Fibroblast of skin of back (primary cell): ENCODE results near the gene MYO5A.
"Not testable (repeated sequence)": the region's sequence is repeated elsewhere in the genome, so short reads cannot be mapped to it uniquely, and the experiment has no call there.

Source experiments
- DNase-seq: peaks from one replicate; pipeline ENCODE4 v3.0.0-alpha.2; 2013

The MYO5A gene

DNA sequence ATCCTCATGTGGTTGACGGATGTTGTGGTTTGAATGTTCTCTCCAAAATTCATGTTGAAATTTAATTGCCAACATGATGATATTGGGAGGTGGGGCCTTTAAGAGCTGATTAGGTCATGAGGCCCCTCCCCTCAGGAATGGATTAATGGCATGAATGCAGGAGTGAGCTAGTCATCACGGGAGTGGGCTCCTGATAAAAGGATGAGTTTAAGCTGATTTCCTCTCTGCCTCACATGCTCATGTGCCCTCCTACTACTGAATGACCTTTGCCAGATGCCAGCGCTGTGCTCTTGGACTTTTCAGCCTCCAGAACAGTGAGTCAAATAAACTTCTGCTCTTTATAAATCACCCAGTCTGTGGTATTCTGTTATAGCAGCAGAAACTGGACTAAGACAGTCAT, 111.2 kb downstream of the MYO5A start:
- peak; percentile 18 for DNase-seq

GRCh38 chr15:52416566-52416965, 112.1 kb downstream of the MYO5A start:
- not testable (repeated sequence) for DNase-seq

- DNase-seq, result no peak
Observed at GRCh38 chr15:52415628-52416027, 113.1 kb downstream of the MYO5A start.

- DNase-seq, result no peak
Observed at GRCh38 chr15:52414936-52415335, 113.7 kb downstream of the MYO5A start.

DNA sequence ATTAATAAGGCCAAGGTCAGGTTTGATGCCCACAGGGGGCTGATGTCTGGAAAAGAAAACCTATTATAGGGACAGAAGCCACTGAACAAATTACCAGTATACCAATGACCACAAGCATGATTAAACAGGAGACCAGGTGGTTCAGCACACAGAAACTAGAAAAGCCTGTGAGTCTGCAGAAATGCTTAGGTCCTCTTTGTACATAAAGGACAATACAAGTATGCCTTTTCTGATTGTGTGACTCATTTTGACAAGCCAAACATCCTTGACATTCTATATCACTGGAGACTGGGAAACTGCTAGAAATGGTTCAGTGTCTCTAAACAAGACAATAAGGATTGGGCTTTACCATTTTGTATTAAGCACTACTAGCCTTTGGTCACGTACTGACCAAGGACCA, 119.9 kb downstream of the MYO5A start:
- DNase-seq, result peak; percentile 2

- no peak for DNase-seq
Observed at GRCh38 chr15:52407374-52407773, 121.3 kb downstream of the MYO5A start.

DNA sequence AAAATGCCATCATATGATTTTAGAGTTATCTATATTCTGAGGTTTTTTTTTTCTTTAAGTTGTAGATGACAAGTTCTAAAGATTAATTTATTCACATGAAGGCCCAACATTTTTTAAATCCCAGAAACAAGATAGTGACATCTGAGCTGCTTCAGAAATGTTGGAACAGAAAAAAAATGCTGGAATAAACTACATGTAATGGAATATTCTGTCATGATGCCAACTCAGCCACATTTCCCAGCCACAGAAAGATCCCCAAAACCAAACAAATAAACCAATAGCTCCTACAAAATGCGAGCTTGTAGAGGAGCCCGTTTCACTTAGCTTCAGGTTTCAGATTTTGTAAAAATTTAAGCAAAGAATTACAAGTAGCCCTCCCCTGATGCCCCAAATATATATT, 122.1 kb downstream of the MYO5A start:
- no peak for DNase-seq

- no peak for DNase-seq
Observed at GRCh38 chr15:52405856-52406255, 122.8 kb downstream of the MYO5A start.

GRCh38 chr15:52397118-52397517, 131.6 kb downstream of the MYO5A start:
- no peak for DNase-seq

DNA sequence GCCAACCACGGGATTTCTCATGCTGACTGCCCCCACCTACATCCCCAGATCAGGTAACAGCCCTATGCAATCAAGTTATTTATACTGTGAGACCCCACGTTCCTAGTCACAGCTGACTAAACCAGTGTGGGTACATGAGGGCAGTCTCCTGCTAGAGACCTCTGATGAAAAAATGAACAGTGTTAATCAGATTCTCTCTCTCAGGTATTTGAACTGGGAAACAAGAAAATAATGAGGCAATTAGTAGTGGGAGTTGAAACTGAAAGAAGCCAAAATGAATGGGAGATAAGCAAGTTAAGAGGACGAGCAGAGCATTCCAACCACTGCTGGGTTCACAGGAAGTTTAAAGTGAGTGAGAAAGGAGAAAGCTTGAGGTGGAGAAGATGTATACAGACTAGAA, 134.6 kb downstream of the MYO5A start:
- no peak for DNase-seq

DNA sequence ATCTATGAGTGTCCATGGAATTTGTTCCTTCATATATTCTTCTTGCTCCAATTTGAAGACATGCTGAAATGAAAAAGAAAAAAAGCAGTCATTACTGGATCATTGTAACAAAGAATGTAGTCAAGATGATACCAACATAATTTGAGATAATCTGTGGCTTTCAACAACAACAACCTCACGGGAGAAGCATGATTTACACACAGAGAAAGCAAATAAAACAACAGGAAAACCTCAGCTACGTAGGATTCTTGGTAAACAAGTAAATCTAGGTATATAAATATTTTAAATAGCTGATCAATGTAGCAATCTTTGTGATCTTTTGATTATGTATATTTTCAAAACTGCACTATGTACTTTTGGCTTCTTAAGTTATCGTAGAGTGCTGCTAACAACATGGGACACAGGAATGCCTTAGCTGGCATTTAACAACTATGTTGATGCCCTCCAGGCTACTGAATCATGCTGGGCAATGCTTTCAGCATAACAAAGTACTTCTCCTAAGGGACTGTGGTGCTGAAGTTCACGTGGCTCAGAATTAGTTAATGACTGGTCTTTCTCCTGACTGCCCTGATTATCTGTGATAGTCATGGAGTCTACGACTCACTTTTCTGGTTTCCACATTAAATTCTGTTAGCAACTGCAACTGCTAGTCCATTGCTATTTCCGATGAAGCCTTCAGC, 136.5 kb downstream of the MYO5A start:
- peak; percentile 65 for DNase-seq

- no peak for DNase-seq
Observed at GRCh38 chr15:52391069-52391468, 137.6 kb downstream of the MYO5A start.

GRCh38 chr15:52385670-52386069, 143.0 kb downstream of the MYO5A start:
- DNase-seq, result no peak

DNA sequence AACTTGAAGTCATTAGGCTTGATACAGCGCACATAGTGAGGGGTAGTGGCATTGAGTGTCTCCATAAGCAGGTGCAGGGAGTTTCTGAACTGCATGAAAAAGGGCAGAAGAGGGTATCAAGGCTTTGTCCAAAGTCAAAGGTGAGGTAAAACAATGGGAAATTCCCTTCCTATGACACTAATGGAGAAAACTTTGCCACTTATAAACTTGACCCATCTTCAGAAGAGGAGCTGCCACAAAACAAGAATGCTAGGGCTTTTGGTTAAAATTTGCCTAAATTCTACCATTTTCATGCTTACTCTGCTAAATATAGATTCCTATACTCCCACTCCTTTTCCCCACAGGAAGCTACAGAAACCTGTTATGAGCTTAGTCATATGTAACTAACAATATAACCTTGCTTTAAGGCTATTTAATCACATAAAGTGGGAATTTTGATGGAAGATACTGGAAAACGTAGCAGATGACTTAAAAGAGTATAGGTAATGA, 145.5 kb downstream of the MYO5A start:
- no peak for DNase-seq

- DNase-seq, result no peak
Observed at GRCh38 chr15:52382647-52383046, 146.0 kb downstream of the MYO5A start.

DNA sequence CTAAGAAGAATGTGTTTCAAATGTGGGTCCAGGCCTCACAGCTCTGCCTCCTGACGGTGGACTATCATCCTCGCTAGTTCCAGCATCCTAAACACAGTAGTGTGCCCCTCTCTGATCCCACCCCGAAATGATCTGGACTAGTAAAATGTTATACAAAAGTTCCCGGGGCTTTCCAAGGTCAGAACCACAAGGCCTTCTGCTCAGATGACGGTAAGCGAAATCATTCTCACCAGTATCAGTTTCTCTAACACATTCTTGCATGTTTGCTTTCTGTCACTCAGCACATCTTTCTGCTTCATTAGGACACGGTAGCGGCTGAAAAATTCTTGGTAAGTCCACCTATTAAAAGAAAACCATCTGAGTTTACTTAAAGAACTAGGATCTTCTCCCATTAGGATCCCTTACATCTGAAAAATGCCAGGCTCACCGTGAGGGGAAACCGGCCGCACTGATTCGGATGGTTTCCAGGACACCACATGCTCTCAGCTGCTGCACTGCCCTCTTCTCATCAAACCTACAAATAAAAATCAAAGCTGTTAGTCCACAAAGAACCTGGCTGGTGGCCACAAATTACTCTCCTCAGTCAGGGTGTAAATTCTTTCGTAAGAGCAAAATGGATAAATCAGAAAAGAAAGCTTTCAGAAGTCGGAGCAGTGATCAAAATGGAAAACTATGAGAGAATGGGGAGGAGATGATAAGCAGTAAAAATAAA, 149.1 kb downstream of the MYO5A start:
- no peak for DNase-seq

DNA sequence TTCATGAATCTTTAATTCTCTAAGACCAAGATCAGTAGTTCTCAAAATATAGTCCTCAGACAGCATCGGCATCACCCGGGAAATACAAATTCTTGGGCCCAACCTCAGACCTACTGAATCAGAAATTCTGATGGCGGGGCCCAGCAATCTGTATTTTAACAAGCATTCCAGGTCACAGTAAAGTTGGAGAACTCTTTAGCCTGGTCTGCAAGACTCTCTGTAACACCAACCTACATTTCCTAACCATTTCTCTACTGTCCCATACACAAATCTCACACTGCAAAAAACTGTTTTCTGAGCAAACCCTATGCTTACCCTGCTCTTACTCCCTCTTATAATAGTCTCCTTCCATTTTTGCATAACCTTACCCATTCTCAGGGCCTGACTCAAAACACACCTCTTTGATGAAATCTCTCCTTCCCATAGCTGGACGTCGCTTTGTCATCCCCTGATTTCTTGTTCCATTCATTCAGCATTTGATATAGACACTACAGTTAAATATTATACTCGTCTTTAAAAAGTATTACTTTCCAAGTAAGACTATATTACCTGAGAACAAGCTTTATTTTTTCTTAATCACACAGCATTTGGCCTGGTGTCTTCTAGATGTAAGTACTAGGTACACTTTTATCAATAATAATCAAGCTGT, 149.8 kb downstream of the MYO5A start:
- DNase-seq, result no peak

DNA sequence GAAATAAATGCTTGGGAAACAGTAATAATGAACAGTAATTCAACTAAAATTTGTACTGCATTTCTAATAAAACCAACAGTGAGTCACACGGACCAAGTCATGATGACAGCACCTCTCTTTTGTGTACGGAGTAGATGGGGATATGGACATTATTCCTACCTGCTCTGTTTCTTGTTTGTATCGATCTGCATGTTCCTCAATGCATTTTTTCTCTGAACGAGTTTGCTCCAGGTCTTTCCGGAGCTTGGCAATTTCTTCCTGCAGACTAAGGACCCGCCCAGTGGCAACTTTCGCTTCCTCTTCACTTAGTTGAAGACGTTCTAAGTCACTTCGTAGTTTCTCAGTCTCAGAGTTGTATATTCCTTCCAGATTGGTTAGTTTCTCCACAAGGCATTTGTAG, 158.7 kb downstream of the MYO5A start:
- DNase-seq, result peak; percentile 2

DNA sequence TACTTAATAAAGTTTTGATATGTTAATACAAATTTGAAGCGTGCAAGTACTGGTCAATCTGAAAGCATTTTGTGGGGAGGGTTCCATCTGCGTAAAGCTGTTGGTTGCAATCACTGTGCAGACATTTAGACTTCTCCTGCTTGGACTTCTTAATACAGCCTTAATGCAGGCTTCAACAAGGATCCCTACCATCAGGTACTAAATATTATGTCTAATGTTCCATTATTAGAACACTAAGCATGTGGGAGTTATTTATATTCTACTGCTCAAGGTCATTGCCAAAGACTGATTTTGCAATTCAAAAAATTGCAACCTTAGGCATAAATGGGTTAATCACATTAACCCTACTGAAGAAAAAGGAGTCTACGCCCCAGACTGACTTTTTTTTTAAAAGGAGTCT, 159.2 kb downstream of the MYO5A start:
- DNase-seq, result no peak

DNA sequence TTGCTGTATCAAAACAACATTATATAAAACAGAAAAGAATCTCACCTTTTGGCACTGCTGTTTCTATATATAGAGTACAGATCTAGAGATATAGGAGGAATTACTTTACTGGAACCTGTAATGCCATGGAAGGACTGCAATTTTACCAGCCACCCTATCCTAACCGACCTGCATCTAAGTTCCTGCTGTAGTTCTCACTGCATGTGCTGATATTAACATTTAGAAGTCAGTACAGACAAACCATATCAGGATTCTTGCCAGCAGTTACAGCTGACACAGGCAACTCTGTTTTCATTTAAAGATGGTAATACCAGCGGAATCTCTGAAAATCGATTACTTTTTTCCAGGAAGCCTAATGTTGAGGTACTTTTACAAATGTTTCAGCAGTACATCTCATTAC, 159.7 kb downstream of the MYO5A start:
- no peak for DNase-seq

DNA sequence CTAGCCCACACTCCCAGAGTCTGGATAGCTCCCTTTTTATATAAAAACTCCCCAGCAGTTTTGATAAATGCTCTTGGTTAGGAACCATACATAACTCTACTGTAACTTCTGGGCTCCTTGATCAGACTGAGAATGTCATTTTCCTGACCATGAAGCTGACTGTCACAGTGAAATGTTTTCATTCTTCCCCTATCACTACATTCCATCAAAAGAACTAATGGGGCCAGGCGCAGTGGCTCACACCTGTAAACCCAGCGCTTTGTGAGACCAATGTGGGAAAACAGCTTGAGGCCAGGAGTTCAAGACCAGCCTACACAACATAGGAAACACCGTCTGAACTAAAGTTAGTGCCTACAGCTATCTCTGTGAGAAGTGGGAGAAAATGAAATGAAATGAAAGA, 160.3 kb downstream of the MYO5A start:
- no peak for DNase-seq

- DNase-seq, result peak; percentile 55
Observed at GRCh38 chr15:52362497-52362896, 166.2 kb downstream of the MYO5A start.

DNA sequence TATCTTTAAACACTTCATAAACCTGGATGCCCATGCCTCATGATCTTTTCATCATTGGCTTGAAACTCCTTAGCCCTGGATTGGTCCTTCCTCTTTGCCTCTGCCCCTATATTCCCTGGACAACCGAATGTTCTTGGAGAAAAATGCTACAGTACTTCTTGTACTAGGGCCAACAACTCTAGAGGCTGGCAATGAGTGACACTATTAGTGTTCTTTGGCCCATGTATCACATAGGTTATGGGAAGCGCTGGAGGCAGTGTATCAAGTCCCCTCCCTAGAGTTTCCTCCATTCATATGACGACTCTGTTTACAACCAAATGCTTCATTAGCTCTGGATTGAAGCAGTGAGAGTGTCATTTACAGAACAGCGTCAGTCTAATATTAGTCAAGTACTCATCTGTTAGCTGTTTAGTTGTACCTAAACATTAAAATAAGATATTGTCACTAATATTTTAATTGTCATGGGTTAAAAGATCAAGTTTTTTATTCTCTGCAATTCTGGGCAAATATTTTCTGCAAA, 166.6 kb downstream of the MYO5A start:
- DNase-seq, result no peak

GRCh38 chr15:52361494-52361893, 167.2 kb downstream of the MYO5A start:
- DNase-seq, result no peak
